ENCODE results near the gene PRICKLE4. TPM values are rescaled to one million over a fixed set of nuclear protein-coding genes. Genes with fewer than 3 reads are reported as not detected.
A peak's percentile ranks its signal among the peaks of the same experiment; 100 is the strongest.

The PRICKLE4 gene
- total and polyA plus RNA-seq, 2 experiments from 2014 or later = 2.1 TPM; not detected in 1

DNA sequence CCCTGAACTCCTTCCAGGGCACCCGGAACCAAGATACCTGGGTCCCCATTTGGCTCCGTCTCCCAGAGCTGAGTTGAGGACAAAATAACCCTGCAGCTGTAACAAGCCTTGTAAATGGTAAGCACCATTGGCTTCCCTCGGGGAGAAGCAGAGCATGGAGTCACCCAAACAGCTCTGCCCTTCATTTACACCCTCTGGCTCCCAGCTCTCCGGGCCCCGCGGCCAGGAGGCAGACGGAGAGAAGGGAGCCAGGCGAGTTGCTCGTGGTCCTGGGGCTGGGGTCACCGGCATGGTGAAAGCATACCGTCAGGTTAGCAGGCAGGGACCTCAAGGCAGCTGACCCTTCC is 47.2 kb upstream of the PRICKLE4 start:
- Histone ChIP-seq H3K9ac (peak overlapping the region; percentile 70; the same call in 1 of the 2 replicates), H3K27ac (peak overlapping the region; percentile 51), H3K9me3 (ENCODE audit: low read depth) (no peaks in the 10 kb centered on the region), H3F3A (ENCODE audit: insufficient read depth) (0 out of 2 replicates have a peak, but pooled peaks cover 4% of the 10 kb centered on the region), H3K79me2 (ENCODE audit: insufficient read depth) (peaks cover 7% of the 10 kb centered on the region; the same call in 1 of the 2 replicates), H3K4me2 (ENCODE audit: unreplicated experiment) (peak overlapping the region; percentile 64), H4K20me1 (ENCODE audit: insufficient read depth) (no peaks in the 10 kb centered on the region), H3K36me3 (ENCODE audit: low read depth) (no peaks in the 10 kb centered on the region), H3K4me1 (ENCODE audit: insufficient read depth) (peaks cover 14% of the 10 kb centered on the region), H3K27me3 (replicated peaks; ENCODE audit: insufficient read depth) (no peaks in the 10 kb centered on the region), H3K9me2 (ENCODE audit: insufficient read depth) (no peaks in the 10 kb centered on the region), H2AFZ (peak overlapping the region; percentile 82), H3K4me3 (peak overlapping the region; percentile 77)
- DNase-seq = peak; percentile 27
- TF ChIP-seq EZH2 (IDR thresholded peaks at IDR 0.05; ENCODE audit: insufficient read depth, poor library complexity, severe bottlenecking) = no peak
- no peak for TF ChIP-seq EZH2phosphoT487 (IDR thresholded peaks at IDR 0.05; ENCODE audit: insufficient read depth, low read depth)
- WGBS, 2 experiments (ENCODE audit: low coverage in 1 of 2, low lambda C conversion rate in 2 of 2, missing lambda C conversion rate in 2 of 2) = 21 to 27% methylated on average over 11 of the region's 11 CpGs
- in situ Hi-C loops (cut with MboI) = no loop called here

DNA sequence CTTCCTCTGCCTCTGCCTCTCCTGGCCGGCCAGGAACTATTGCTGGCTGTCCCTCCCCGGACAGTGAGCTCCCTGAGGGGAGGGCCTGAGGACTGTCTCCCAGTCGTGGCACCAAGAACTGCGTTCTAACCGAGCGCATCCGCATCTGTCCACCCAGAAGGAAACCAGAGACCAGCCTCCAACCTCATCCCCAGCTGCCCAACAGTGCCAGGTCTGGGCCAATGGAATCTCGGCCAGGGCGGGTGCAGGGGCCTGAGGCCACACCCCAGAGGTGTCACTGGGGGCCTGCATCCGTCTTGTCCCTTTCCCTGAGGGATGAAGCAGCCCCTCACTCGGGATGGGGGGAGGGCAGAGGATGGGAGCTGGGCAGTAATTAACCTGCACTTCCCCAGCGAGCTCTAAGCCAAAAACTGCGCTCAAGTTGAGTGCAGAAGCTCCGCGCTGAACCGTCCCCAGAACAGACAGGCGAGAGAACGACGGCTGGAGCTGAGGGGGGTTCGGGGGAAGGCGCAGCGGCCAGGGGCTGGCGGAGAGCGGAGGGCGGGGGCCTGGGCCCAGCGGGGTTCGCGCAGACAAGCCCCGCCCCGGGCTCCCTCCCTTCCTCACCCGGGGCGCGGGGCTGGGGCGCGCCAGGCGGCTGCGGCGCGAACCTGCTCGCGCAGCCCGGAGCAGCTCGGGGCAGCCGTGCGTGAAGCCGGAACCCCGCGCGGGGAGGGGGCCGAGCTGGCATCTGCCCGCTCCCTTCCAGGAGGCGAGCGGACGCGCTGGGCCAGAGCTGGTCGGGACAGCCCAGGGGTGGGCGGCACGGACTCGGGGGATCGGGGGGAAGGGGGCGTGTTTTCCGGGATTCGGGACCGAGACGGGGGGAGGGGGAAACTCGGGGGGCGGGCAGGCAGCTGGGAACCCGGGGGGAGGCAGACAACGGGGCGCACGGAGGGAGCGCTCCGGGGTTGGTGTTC is 46.6 kb upstream of the PRICKLE4 start:
- Histone ChIP-seq H3K79me2 (ENCODE audit: insufficient read depth) (peaks cover 7% of the 10 kb centered on the region; the same call in 1 of the 2 replicates), H3K4me3 (peak overlapping the region; percentile 77), H4K20me1 (ENCODE audit: insufficient read depth) (no peaks in the 10 kb centered on the region), H2AFZ (peak overlapping the region; percentile 82), H3K4me1 (ENCODE audit: insufficient read depth) (peaks cover 14% of the 10 kb centered on the region), H3K27ac (peak overlapping the region; percentile 51), H3K4me2 (ENCODE audit: unreplicated experiment) (peak overlapping the region; percentile 64), H3K9me2 (ENCODE audit: insufficient read depth) (no peaks in the 10 kb centered on the region), H3K36me3 (ENCODE audit: low read depth) (no peaks in the 10 kb centered on the region), H3K9ac (peak overlapping the region; percentile 70), H3K9me3 (ENCODE audit: low read depth) (no peaks in the 10 kb centered on the region), H3K27me3 (replicated peaks; ENCODE audit: insufficient read depth) (no peaks in the 10 kb centered on the region), H3F3A (ENCODE audit: insufficient read depth) (0 out of 2 replicates have a peak, but pooled peaks cover 4% of the 10 kb centered on the region)
- no peak for TF ChIP-seq EZH2phosphoT487 (IDR thresholded peaks at IDR 0.05; ENCODE audit: insufficient read depth, low read depth)
- TF ChIP-seq EZH2 (IDR thresholded peaks at IDR 0.05; ENCODE audit: insufficient read depth, poor library complexity, severe bottlenecking) = no peak
- DNase-seq = peak; percentile 83
- 3 to 5% methylated on average over 27 to 53 of the region's 73 CpGs for WGBS, 2 experiments (ENCODE audit: low coverage in 1 of 2, low lambda C conversion rate in 2 of 2, missing lambda C conversion rate in 2 of 2)
- in situ Hi-C loops (cut with MboI) = no loop called here

DNA sequence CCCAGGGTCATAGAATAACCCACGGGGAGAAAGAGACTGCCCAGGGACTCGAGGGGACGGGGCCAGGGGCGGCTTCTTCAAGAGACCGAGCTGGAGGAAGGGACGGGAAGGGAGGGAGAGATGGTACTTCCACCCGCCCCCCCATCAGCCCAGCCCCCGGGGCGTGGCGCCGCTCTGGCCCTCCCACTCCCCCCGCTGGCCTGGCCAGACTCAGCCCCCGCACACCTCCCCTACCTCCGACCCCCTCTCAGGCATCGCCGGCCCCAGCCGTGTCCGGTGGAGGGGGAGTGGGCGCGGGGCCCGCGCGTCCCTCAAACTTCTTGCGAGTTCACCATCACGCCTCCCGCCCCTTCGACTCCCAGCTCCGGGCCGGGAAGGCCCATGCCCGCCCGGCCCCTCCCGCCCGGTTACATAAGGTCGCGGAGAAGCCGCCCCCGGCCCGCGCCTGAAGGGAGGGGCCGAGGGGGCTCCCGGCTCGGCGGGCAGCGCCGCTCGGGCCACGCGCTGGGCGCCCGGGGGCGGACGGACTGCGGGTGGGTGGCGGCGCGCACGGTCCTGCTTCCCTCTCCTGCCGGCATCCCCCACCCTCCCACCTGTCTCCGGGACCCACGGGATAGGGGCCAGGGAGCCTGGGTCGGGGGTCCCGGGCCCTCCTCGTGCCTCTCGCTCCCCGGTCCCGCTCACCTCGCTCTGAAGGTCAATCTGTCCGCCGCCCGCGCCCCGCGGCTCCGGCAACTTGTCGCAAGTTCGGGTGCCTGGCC is 45.7 kb upstream of the PRICKLE4 start:
- Histone ChIP-seq H3K4me2 (ENCODE audit: unreplicated experiment) (peak overlapping the region; percentile 67), H3K36me3 (ENCODE audit: low read depth) (no peaks in the 10 kb centered on the region), H3K9me3 (ENCODE audit: low read depth) (no peaks in the 10 kb centered on the region), H4K20me1 (ENCODE audit: insufficient read depth) (no peaks in the 10 kb centered on the region), H3K27me3 (replicated peaks; ENCODE audit: insufficient read depth) (no peaks in the 10 kb centered on the region), H3K79me2 (ENCODE audit: insufficient read depth) (peaks cover 7% of the 10 kb centered on the region; the same call in 1 of the 2 replicates), H3K4me3 (peak overlapping the region; percentile 77), H3K9ac (peak overlapping the region; percentile 70), H3K27ac (0 out of 2 replicates have a peak overlapping the region, but pooled peaks have one; percentile 51), H3F3A (ENCODE audit: insufficient read depth) (0 out of 2 replicates have a peak, but pooled peaks cover 4% of the 10 kb centered on the region), H3K9me2 (ENCODE audit: insufficient read depth) (no peaks in the 10 kb centered on the region), H2AFZ (peak overlapping the region; percentile 82), H3K4me1 (ENCODE audit: insufficient read depth) (peaks cover 14% of the 10 kb centered on the region)
- in situ Hi-C loops (cut with MboI) = no loop called here
- TF ChIP-seq EZH2phosphoT487 (IDR thresholded peaks at IDR 0.05; ENCODE audit: insufficient read depth, low read depth) (no peak), EZH2 (IDR thresholded peaks at IDR 0.05; ENCODE audit: insufficient read depth, poor library complexity, severe bottlenecking) (no peak)
- peak; percentile 79 for DNase-seq
- 2% methylated on average over 33 of the region's 76 CpGs; no CpG with 5 or more reads in 1 of the 2 experiments for WGBS, 2 experiments (ENCODE audit: low coverage in 1 of 2, low lambda C conversion rate in 2 of 2, missing lambda C conversion rate in 2 of 2)

All from GM23248 (cell line).